Measurements from ENCODE around the gene PCSK6.

The PCSK6 gene

DNA sequence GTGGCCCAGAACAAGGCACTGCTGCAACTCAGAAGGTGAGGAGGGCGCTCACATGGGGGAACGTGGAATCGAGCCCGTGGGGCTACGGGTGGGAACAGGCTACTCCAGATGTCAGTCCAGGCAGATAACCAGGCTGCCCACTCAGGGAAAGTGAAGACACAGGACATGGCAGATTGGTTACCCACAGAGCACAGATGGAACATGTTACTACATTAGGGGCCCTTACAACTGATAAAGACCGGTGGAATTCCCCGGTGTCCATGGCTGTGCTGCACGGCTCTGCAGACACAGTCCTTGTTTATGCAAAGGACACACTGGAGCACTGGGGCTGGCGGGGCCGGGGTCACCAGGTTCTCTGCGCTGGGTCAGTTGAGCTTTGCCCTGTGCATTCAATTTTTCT lies 36.9 kb downstream of the PCSK6 start:
- no peaks in the 10 kb centered on the region for H3K4me1 ChIP-seq (ENCODE audit: control insufficient read depth, low read depth, low read length)

DNA sequence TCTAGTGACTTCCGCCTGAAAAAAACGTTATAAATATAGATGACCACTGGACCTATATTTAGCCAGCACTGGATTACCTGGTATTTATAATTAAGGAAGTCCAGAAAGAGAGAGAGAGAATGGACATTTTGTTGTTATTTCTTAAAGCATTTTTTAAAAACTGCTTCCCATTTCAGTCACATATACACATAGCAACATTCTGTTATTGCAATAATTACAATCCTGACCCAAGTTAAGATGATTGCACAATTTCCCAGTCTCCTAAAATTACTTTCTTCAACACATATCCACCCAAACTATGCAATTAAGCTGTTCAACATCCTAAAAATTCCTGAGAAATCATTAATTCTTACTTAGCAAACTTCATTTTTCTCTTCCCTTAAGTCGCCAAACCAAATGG lies 37.7 kb downstream of the PCSK6 start:
- H3K4me1 ChIP-seq (ENCODE audit: control insufficient read depth, low read depth, low read length), result no peaks in the 10 kb centered on the region
- no peaks in the 10 kb centered on the region for H3K27me3 ChIP-seq (ENCODE audit: control insufficient read depth, insufficient read depth, low read length)
- no peaks in the 10 kb centered on the region for H3K36me3 ChIP-seq (ENCODE audit: control insufficient read depth, low read depth, low read length)
- H3K4me3 ChIP-seq (ENCODE audit: low read length), result no peak overlapping the region
- H3K9ac ChIP-seq (ENCODE audit: low read length), result no peak overlapping the region
- H3K27ac ChIP-seq (ENCODE audit: low read length), result no peak overlapping the region
- no peaks in the 10 kb centered on the region for H3K9me3 ChIP-seq (ENCODE audit: control insufficient read depth, low read depth, low read length)

More for the DNA sequence above, 36.9 kb downstream of the PCSK6 start:
- Histone ChIP-seq H3K9me3 (ENCODE audit: control insufficient read depth, low read depth, low read length) (no peaks in the 10 kb centered on the region), H3K27me3 (ENCODE audit: control insufficient read depth, insufficient read depth, low read length) (no peaks in the 10 kb centered on the region), H3K4me3 (ENCODE audit: low read length) (no peak overlapping the region), H3K9ac (ENCODE audit: low read length) (no peak overlapping the region), H3K36me3 (ENCODE audit: control insufficient read depth, low read depth, low read length) (no peaks in the 10 kb centered on the region), H3K27ac (ENCODE audit: low read length) (no peak overlapping the region)

DNA sequence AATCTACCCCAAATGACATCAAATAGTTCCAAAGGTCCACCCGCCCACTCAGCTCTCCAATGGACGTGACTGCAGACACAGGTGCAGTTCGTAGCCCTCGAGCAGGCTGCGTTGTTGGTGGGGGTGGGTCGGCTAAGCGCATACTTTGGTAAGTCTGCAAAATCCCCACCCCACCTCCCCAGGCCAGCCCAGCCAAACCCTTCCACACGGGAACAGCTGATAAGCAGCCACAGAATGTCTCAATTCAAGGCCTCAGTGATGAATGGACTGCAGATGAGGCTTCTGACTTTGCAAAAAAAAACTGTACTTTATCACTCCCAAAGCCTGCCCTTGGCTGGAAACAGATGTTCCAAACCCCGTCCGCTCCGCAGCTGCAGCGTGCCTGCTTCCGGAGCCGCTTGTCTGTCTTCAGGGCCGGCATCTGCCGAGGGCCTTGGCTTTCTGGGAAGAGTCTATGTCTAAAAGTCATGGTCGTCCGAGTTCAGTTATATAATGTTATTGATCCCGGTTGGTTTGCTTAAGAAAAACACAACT lies 38.2 kb downstream of the PCSK6 start:
- H3K4me1 ChIP-seq (ENCODE audit: control insufficient read depth, low read depth, low read length), result no peaks in the 10 kb centered on the region
- H3K4me3 ChIP-seq (ENCODE audit: low read length), result no peak overlapping the region
- no peaks in the 10 kb centered on the region for H3K9me3 ChIP-seq (ENCODE audit: control insufficient read depth, low read depth, low read length)
- no peak overlapping the region for H3K27ac ChIP-seq (ENCODE audit: low read length)
- no peaks in the 10 kb centered on the region for H3K27me3 ChIP-seq (ENCODE audit: control insufficient read depth, insufficient read depth, low read length)
- no peaks in the 10 kb centered on the region for H3K36me3 ChIP-seq (ENCODE audit: control insufficient read depth, low read depth, low read length)
- no peak overlapping the region for H3K9ac ChIP-seq (ENCODE audit: low read length)

DNA sequence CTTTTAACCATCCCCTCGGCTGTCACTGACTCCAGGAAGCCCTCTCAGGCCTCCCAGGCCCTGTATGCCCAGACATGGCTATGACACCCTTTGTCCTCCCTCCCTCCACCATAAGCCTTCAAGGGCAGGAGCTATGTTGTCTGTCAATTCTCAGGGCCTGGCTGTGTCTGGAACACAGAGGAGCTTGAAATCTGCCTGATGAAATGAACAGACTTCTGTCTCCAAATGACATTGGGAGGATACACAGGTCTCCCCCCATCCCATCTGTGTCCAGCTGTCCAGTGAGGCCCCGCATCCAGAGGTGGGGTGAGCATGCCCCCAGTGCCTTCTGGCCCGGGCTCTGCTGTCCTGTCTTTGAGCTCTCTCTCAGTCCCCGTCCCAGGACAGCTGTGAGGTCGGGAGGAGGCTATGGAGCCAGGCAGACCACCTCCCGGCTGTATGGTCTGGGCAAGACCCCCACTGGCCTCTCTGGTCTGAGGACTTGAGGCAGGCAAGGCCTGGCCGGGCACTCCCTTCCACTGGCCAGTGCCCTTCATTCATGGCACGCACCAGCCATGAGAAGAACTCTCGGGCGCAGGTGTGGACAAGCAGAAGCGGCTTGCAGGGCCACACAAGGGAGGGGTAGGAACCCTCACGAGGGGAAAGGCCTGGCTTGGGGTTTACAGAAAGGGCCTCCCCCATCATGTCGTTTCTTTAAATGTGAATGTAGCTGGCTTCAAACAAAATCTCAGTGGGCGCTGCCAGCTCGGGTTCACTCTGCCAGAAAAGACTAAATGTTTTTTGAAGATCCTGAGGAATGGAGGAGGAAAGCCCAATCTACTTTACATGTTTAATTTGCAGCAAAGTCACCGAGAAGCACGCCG lies 38.9 kb downstream of the PCSK6 start:
- Histone ChIP-seq H3K27me3 (ENCODE audit: control insufficient read depth, insufficient read depth, low read length) (no peaks in the 10 kb centered on the region), H3K9ac (ENCODE audit: low read length) (no peak overlapping the region), H3K4me3 (ENCODE audit: low read length) (no peak overlapping the region), H3K27ac (ENCODE audit: low read length) (no peak overlapping the region), H3K36me3 (ENCODE audit: control insufficient read depth, low read depth, low read length) (no peaks in the 10 kb centered on the region), H3K9me3 (ENCODE audit: control insufficient read depth, low read depth, low read length) (no peaks in the 10 kb centered on the region), H3K4me1 (ENCODE audit: control insufficient read depth, low read depth, low read length) (no peaks in the 10 kb centered on the region)

DNA sequence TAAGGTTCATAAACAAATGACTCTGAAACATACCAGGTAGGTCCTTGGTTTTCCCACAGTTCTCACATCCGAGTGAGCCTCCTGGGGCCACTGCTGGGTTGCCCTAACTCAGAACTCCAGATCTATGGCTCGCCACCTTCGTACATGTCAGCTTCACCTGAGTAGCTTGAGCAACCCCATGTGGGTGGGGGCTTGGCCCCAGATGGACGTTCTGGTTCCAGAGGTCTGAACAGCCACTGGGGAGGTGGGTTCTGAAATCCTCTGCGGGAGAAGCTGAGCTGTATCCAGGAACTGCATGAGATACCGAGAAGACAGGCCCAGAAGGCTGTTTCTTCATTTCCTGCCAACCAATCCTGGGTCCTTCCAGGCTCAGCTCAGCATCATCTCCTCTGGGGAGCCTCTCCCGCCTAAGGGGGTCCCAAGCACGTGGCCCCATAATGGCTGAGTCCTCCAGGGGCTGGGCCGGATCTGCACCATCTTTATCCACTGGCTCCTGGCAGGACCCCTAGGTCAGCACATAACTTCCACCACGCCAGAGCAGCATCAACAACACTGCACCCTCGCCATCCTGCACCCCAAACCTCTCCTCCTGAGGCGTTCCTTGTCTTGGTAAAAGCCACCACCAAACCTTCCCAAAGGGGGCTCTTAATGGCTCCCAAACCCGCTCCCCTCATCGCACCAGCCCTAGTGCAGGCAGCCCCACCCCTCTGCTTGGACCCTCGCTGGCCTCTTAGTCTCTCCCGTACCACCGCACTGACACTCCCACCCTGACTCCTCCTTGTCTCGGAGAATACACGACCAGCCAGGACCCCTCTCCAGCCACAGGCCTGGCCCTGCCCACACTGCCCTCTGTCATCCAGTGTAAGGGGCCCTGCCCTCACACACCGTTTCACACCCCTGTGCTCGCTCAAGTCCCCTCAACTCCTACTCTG lies 39.8 kb downstream of the PCSK6 start:
- Histone ChIP-seq H3K4me3 (ENCODE audit: low read length) (no peak overlapping the region), H3K27me3 (ENCODE audit: control insufficient read depth, insufficient read depth, low read length) (no peaks in the 10 kb centered on the region), H3K9me3 (ENCODE audit: control insufficient read depth, low read depth, low read length) (no peaks in the 10 kb centered on the region), H3K36me3 (ENCODE audit: control insufficient read depth, low read depth, low read length) (no peaks in the 10 kb centered on the region), H3K27ac (ENCODE audit: low read length) (no peak overlapping the region), H3K4me1 (ENCODE audit: control insufficient read depth, low read depth, low read length) (no peaks in the 10 kb centered on the region), H3K9ac (ENCODE audit: low read length) (no peak overlapping the region)

DNA sequence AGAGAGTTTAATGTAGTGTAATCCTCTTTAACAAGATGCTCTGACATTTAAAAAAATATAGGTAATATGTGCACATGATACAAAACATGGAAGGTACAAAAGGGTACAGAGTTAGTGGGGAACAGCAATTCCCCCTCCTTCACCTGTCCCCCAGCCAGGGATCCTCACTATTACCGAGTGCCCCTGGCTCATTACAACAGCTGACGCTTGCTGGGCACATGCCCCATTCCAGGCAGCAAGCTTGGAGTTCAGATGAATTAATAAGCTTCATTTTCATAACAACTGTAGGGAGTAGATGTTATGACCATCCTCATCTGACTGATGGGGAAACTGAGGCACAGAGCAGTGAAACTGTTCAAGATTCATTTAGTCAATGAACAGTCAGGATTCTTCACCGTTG lies 41.2 kb downstream of the PCSK6 start:
- H3K4me3 ChIP-seq (ENCODE audit: low read length), result no peak overlapping the region
- no peaks in the 10 kb centered on the region for H3K4me1 ChIP-seq (ENCODE audit: control insufficient read depth, low read depth, low read length)
- H3K27ac ChIP-seq (ENCODE audit: low read length), result no peak overlapping the region
- no peaks in the 10 kb centered on the region for H3K9me3 ChIP-seq (ENCODE audit: control insufficient read depth, low read depth, low read length)
- no peaks in the 10 kb centered on the region for H3K36me3 ChIP-seq (ENCODE audit: control insufficient read depth, low read depth, low read length)
- no peak overlapping the region for H3K9ac ChIP-seq (ENCODE audit: low read length)
- H3K27me3 ChIP-seq (ENCODE audit: control insufficient read depth, insufficient read depth, low read length), result no peaks in the 10 kb centered on the region

DNA sequence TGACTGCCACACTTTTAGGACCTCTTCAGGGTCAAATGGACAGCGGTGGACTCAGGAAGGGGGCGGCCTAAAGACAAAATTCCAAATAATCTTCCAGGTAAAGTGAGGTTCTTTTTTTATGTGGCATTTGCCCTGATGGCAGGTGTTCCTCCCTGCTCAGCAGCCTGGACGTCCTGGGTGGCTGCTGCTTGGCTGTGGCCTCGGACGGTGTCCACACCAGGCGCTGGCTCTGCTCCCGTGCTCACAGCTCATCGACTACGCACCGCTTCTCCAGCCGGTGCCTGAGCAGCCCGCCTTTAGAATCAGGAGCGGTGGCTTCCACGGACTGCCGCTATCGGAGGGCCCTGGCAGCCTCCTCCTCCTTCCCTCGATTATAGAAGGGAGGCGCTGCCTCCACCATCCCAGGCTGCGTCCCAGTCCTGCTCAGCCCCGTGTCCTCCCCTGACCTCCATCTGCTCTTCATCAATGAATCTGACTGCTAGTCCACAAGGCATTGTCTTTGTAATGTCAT lies 41.9 kb downstream of the PCSK6 start:
- Histone ChIP-seq H3K4me3 (ENCODE audit: low read length) (no peak overlapping the region), H3K27me3 (ENCODE audit: control insufficient read depth, insufficient read depth, low read length) (no peaks in the 10 kb centered on the region), H3K9me3 (ENCODE audit: control insufficient read depth, low read depth, low read length) (no peaks in the 10 kb centered on the region), H3K27ac (ENCODE audit: low read length) (no peak overlapping the region), H3K36me3 (ENCODE audit: control insufficient read depth, low read depth, low read length) (no peaks in the 10 kb centered on the region), H3K9ac (ENCODE audit: low read length) (no peak overlapping the region), H3K4me1 (ENCODE audit: control insufficient read depth, low read depth, low read length) (no peaks in the 10 kb centered on the region)

DNA sequence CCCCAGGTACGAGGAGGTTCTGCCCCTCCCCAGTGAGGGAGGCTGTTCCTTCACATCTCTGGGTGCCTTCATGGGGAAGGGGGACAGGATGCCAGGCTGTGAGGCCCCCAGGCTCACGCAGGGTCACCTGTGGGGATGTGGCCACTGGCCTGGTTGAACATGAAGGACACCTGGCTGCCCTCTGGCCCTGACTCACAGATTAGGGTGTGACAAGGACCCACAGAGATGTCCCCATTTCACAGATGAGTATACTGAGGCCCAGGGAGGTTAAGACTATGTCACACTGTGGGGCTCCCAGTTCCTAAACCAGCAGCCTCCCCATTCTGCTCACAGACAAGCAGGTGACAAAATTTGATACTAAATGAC lies 42.4 kb downstream of the PCSK6 start:
- Histone ChIP-seq H3K36me3 (ENCODE audit: control insufficient read depth, low read depth, low read length) (no peaks in the 10 kb centered on the region), H3K9me3 (ENCODE audit: control insufficient read depth, low read depth, low read length) (no peaks in the 10 kb centered on the region), H3K9ac (ENCODE audit: low read length) (no peak overlapping the region), H3K27me3 (ENCODE audit: control insufficient read depth, insufficient read depth, low read length) (no peaks in the 10 kb centered on the region), H3K27ac (ENCODE audit: low read length) (no peak overlapping the region), H3K4me3 (ENCODE audit: low read length) (no peak overlapping the region), H3K4me1 (ENCODE audit: control insufficient read depth, low read depth, low read length) (no peaks in the 10 kb centered on the region)

DNA sequence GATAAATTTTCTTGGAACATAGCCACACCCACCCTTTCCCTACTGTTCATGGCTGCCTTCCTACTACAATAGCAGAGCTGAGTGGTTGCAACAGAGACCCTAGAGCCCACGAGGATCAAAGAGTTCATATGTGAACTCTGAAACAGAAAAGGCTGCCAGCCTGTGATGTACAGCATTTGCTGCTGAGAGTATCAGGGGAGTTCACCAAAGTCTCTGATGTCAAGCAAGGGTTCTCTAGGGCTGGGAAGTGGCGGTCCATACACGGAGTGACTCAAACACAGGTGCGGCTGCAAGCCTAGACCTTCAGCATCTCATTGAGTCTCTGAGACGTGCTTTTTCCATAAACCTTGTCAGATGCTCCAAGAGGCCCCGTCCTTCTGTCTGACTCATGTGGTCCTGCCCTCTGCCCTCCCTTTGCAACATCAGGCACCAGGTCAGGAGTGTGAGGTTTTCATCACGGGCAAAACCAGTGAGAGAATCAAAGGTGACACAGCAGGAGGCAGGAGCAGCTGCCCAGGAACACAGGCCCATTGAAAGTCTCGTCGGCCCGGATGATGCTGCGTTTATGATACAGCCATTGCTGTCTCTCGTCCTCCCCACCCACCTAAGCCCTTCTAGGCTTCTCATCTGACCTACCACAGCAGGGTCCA lies 42.9 kb downstream of the PCSK6 start:
- Histone ChIP-seq H3K27me3 (ENCODE audit: control insufficient read depth, insufficient read depth, low read length) (no peaks in the 10 kb centered on the region), H3K36me3 (ENCODE audit: control insufficient read depth, low read depth, low read length) (no peaks in the 10 kb centered on the region), H3K4me1 (ENCODE audit: control insufficient read depth, low read depth, low read length) (peaks cover 3% of the 10 kb centered on the region), H3K4me3 (ENCODE audit: low read length) (no peak overlapping the region), H3K27ac (ENCODE audit: low read length) (no peak overlapping the region), H3K9ac (ENCODE audit: low read length) (no peak overlapping the region), H3K9me3 (ENCODE audit: control insufficient read depth, low read depth, low read length) (no peaks in the 10 kb centered on the region)

DNA sequence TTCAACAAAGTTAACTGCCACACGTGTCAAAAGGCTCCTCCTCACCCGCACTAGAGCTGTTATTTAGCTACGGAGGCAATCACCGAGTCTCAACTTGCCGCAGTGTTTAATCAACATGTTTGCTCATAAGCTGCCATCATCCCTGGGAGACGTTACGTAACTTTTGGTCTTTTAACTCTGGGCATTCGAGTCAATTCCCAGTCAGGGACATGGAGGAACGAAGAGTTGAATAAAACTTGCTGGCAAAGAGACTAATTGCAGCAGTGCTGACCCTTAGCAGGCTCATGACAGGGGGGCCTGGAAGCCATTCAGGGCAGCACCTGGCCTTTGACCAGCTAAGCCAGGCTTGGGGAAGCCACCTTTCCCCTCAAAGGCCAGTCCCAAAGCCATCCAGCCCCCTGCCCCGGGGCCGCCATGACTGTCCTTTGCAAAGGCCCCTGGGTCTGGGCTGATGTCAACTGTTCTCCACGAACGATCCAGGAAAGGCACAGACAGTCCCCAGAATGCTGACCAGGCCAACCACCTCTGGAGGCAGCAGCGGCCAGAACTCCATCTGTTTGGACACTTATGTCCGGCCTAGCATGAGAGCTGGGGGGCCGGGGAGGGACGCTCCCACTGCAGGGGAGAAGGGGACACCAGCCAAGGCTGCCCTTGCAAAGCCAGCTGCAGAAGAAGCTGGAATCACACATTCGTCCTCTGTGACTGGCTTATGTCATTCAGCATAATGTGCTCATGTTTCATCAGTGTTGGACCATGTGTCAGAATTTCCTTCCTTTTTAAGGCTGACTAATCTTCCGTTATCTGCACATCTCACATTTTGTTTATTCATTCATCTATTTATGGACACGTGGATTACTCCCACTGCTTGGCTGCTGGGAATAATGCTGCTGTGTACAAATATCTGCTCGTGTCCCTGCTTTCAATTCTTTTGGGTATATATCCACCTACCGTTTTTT lies 43.7 kb downstream of the PCSK6 start:
- Histone ChIP-seq H3K4me1 (ENCODE audit: control insufficient read depth, low read depth, low read length) (peaks cover 10% of the 10 kb centered on the region), H3K36me3 (ENCODE audit: control insufficient read depth, low read depth, low read length) (no peaks in the 10 kb centered on the region), H3K9me3 (ENCODE audit: control insufficient read depth, low read depth, low read length) (no peaks in the 10 kb centered on the region), H3K9ac (ENCODE audit: low read length) (no peak overlapping the region), H3K27me3 (ENCODE audit: control insufficient read depth, insufficient read depth, low read length) (no peaks in the 10 kb centered on the region), H3K27ac (ENCODE audit: low read length) (no peak overlapping the region), H3K4me3 (ENCODE audit: low read length) (no peak overlapping the region)
